Activated CD4-positive, alpha-beta T cell treated with anti-CD3 and anti-CD28 coated beads, Interleukin-2, amount 50 U/mL, for 1 hour (primary cell): ENCODE data around the gene NME4.
"Not testable (repeated sequence)": the region's sequence is repeated elsewhere in the genome, so short reads cannot be mapped to it uniquely, and the experiment has no call there.

ENCODE experiments used
- DNase-seq: peaks from one replicate; pipeline ENCODE4 v3.0.0-alpha.2; 2020

The NME4 gene

DNA sequence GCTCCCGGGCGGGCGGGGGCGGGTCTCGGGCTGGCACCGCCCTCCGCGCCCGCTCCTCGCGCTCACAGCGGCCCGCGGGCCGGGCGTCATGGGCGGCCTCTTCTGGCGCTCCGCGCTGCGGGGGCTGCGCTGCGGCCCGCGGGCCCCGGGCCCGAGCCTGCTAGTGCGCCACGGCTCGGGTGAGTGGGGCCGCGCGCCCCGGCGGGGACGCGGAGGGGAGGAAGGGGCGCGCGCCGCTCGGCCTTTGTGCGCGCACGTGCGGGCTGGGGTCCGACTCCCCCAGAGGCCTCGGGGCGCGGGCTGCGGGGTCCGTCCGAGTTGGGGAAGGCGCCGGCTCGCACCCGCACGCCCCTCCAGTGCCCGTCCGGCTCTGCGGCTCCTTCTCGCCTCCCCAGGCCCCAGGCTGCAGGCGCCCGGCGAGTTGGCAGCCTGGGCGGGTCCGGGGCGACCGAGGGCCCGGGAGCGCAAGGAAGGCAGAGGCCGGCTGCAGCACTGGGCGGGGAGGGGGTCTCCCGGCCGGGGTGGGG is at the start of gene NME4:
TSS of gene NME4 (plus strand) at position 65 of the 527 bp plus-strand sequence. CDS start at position 89, 24 bp downstream.
- DNase-seq, result no peak

DNA sequence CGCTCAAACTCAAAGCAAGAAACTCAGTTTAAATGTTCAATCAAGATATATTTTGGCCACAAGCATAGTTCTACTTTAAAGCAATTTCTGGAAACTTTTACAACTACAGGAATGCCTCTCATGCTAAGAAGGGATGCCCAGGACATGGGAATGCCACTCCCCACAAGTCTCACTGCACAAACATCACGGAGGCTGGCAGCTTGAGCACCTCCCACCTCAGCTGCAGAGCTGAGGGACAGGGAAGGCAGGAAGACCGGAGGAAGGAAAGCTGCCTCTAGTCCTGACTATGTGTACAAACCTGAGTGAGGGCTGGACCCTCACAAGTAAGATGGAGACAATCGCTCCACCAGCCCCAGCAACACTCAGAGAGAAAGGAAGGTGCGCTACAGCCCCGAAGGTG is 49.8 kb upstream of the NME4 start:
- DNase-seq, result no peak

- not testable (repeated sequence) for DNase-seq
Measured at GRCh38 chr16:348495-348894, 48.5 kb upstream of the NME4 start.

DNA sequence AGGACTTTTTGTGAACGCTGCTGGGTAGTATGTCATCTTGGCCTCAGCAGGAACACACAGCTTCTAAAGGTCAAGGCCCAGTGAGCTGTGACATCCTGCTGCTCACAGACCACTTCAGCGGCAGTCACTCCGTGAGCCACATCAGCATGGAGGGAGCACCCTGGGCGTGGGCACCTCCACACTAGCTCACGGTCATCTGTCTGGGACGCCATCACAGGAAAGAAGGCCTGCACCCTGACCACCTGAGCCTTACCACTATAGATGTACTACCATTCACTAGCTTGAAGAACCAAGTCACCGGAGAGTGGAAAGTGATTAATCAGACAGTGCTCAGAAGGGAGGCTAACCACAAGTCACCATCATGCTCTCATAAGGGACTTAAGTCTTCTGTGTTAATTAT is 47.8 kb upstream of the NME4 start:
- DNase-seq, result no peak

DNA sequence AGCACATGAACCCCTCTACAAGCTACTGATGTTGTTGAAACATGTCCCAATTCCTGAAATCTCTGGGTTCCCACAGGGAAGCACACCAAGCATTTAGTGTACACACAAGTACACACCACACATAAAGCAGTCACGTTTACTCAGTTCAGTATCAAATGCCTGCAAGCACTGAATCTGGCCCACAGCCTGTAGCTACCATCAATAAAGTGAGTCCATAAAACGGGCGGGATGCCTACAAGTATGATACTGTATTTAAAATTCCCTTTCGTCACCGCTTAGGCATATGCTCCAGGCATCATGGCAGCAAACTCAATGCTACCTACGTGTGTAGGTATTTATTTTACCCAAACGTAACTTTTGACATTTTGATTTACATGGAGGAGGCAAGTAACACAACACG is 46.8 kb upstream of the NME4 start:
- DNase-seq, result no peak

GRCh38 chr16:351804-352520 is 45.0 kb upstream of the NME4 start:
- DNase-seq, result peak; percentile 26

- peak; percentile 100 for DNase-seq
Measured at GRCh38 chr16:352547-353403, 44.2 kb upstream of the NME4 start, which contains the start of gene AXIN1. Gene AXIN1 (minus strand): TSS chr16:352723. CDS start chr16:347025, 5,698 bp downstream.

DNA sequence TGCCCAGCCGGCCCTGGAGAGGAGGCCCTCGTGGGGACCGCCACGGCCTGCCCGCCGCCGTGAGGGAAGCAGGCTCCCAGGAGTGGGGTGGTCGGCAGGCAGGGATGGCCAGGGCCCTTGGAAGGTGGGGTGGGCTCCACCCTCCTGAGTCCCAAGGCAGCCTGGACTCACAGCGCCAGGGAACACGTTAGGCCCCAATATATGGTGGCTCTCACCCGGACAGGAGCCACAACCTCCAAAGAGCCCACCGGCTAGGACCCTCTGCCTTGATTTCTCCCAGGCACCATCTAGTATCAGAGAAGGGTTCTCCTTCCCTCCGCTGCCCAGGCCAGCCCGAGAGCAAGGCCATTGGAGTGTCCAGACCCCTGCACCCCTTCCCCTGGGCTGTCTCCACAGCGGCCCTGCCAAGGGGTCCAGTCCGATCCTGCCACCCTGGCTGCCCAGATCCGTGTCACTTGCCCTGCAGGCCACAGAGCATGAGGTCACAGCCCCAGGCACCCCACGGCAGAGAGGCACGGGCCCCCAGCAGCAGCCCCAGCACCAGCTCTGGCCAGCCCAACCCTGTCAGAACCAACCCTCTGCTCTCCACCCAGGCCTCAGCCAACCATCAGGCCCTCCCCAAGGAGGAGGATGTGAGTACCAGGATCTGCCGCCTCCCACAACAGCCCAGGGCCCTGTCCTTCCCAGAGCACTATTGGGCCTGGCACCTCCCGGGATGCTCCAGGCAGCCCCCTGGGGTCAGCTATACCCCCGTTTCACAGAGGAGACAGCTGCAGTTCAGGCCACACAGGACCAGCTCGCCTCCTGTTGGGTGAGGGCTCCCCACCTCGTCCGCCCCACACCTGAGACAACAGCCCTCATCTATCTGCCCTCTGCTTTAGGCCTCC is 43.4 kb upstream of the NME4 start:
- DNase-seq, result no peak

GRCh38 chr16:354291-354881 is 42.6 kb upstream of the NME4 start:
- no peak for DNase-seq

DNA sequence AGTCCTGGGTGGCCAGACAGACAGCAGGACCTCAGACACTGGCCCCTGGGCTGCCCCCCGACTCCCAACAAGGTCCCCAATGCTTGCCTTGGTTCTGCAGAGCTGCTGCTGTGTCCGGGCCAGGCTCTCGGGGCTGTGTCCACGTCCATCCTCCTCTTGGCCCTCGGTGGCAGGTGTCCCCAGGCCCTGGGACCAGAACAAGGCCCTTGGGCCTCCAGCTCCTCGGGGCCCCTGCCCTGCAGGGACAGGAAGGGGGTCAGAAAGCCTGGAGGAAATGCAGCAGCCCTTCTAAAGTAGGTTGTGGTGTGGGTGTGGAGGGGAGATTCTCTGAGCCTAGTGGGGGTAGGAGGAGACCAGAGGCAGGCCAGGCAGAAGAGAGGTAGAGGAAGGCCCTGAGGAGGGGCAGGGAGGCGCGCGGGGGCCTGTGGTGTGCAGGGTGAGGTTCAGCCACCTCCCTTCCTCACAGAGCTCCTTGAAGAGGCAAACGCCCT is 42.0 kb upstream of the NME4 start:
- DNase-seq, result peak; percentile 47

DNA sequence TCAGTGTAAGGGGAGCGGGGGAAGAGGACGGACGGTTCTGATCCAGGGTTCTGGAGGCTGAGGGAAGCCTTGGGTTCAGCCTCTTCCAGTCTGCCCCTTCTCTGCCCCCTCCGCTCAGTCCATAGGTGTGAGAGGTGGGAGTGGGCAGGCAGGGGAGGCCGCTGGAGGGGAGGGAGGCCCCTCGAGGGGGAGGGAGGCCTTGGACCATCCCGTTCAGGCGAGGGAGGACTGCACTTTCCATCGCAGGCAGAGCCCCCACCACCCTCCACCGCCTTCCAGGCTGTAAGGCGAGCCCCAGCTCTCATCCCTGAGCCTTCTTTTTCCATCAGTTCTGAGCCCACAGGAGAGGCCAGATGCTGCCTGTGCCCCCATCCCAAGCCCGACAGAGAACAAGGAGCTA is 40.3 kb upstream of the NME4 start:
- DNase-seq, result no peak

GRCh38 chr16:359067-359763 is 37.8 kb upstream of the NME4 start:
- no peak for DNase-seq

DNA sequence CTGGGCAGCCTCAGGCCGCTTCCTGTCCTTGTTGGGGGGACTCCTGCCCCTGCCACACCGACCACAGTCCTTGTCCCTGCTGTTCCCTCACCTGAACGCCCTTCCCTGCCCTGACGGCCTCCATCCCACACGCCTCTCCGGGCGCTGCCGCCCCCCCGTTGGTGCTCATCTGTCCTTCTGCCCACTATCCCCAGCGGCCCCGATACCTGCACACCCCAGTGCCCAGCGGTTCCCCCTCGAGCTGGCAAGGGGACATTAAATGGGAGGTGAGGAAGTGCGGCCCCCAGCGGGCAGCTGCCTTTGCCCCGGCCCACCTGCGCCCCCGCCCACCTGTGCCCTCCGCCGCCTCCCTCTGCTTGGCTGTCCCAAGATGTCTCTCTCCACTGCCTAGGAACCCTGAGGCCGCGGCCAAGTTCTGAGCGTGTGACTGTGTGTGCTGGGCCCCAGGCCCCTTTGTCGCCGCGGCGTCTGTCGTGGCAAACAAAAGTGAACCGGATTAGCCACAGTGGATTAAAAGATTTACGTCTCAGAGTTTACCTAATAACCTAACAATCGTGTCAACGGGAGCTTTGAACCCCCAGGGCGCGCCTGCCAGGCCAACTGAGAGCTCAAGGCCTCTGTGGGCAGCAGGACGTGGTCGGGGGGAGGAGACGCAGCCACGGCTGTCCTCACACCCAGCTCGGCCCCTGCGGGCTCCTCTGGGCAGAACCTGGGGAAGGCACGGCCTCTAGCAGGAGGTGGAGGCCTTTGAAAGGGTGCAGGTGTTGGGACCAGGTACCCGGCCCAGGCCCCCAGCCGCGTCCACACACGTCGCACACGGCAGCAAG is 36.9 kb upstream of the NME4 start:
- no peak for DNase-seq

DNA sequence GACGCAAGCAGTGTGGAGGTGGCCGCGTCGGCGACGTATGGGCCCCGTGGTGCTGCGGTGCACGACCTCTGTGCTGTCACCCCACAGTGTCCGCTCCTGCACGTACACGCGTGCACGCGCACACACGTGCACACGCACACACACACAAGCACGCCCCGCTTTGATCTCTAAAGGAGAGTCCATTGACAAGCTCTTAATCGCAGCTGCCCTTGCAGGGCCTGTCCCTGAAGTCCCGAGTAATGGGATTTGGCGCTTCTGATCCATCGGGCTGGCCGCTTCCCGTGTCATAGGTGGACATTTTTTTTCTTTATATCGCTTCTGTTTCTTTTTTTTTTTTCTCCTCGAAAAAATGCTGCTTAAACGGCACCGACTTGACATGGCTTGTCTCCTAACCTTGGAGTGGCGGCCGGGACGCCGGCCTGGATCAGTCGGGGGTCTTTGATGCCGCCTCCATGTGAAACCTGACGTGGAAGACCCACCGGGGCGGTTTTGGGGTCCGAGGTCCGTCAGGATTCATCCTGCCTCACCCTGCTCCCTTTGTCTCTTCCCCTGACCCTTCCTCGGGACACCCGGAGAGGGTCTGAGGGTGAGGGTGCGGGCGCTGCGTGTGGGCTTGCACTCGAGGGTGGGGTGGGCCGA is 36.2 kb upstream of the NME4 start:
- DNase-seq, result no peak

- DNase-seq, result no peak
Measured at GRCh38 chr16:361341-361871, 35.6 kb upstream of the NME4 start.

DNA sequence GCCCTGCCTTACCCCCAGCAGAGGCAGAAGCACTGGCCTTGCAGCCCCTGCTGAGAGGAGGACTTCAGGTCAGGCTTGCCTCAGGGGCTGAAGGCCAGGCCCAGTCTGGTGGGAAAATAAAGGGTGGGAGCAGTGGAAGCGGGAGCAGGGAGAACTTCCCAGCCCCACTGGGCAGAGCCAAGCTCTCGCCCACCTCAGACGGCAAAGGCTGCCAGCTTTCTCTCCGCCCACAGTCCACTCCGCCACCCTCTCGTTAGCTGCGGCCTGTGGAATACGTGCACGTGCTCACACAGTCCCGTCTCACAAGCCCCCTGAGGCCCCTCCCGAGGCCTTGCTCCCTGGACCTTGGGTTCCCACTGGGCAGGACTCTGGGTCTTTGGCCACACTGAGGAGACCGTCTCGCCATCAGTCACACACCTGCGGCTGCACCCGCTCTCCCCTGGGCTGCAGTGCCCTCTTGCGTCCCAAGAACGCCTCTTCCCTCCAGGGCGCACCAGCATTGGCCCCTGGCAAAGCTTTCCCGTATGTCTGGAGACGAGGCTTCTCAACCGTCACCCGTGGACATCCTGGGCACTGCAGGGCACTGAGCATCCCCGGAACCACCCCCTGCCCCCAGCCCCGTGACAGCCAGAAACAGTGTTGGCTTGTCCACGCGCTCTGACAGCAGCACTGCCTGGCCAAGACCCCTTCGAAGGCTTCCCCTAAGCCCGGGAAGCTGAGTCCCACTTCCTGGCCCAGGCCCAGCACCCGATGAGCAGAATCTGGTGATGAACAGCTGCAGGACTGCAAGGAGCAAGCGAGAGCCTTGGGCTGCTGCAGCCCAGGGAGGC is 34.9 kb upstream of the NME4 start:
- peak; percentile 72 for DNase-seq

DNA sequence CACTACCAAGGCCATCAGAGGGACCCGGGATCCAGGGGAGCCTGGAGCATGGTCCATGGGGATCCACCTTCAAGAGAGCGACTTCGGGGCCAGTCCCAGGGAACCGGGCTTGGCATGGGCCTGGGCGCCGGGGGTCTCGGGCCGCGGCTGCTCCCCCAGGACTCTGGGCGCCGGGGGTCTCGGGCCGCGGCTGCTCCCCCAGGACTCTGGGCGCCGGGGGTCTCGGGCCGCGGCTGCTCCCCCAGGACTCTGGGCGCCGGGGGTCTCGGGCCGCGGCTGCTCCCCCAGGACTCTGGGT is 34.3 kb upstream of the NME4 start:
- not testable (repeated sequence) for DNase-seq

DNA sequence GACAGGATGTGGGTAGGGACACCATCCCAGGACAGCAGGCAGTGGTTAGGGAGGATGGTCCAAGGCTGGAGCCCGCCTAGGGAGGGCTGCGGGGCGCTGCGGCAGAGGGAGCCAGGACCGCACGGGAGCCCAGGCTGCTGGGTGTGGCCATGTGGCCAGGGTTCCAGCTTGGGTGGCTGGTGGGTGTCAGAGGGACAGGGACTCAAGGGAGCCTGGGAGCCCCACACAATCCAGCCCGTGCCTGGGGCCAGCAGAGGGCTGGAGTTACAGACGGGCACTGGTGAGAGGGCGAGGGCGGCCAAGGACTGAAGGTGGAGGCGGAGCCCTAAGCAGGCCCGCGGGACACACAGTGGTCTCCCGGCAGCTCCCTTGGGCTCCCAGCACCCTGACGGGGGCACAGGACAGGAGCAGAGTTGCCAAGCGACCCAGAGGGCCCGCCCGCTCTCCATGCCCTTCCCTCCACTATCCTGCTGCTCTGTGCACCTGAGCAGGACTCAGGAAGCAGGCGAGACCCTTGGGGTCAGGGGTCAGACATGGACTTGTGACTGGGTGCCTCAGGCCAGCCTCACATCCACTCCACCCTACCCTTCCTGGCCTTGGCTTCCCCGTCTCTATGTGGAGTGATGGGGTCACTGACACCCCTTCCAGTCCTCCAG is 33.8 kb upstream of the NME4 start:
- no peak for DNase-seq
